H7 (cell line): Measurements from ENCODE around the gene FREY1. TPM values are rescaled to one million over a fixed set of nuclear protein-coding genes. Genes with fewer than 3 reads are reported as not detected.

Experiments
- DNase-seq: peaks from one replicate; pipeline ENCODE4 v3.0.0; 2012
- H3K27me3 ChIP-seq: 2 replicates; pipeline ENCODE4 v1.6.0; 2011; ENCODE audit warnings: mild to moderate bottlenecking, low read length; ENCODE audit not compliant: control insufficient read depth, insufficient read depth
- H3K36me3 ChIP-seq: replicated peaks from 2 replicates; pipeline ENCODE4 v1.5.1; 2011; ENCODE audit warnings: low read length; ENCODE audit not compliant: control insufficient read depth, insufficient read depth
- H3K4me3 ChIP-seq: 2 replicates; pipeline ENCODE4 v1.5.1; 2011; ENCODE audit warnings: low read depth, mild to moderate bottlenecking, control low read depth, low read length, moderate library complexity; ENCODE audit not compliant: insufficient read depth
- total RNA-seq: library from RNA; depleted of rRNA; stranded (reverse); fragments of >200 nt; shearing (Covaris generic); gene quantifications from 2 replicates; pipeline ENCODE4 v1.2.3, GENCODE V29; 2014; rRNA removed

Gene FREY1
- total RNA-seq, 1 experiment from 2014 or later = 0.35 TPM

- Histone ChIP-seq H3K36me3 (peaks cover 19% of the 10 kb centered on the region), H3K27me3 (no peaks in the 10 kb centered on the region), H3K4me3 (no peak overlapping the region)
- no peak for DNase-seq
These were observed 46.7 kb downstream of the FREY1 start for GRCh38 chr11:45860348-45860747.

GRCh38 chr11:45859661-45860140, 47.4 kb downstream of the FREY1 start:
- no peaks in the 10 kb centered on the region for H3K27me3 ChIP-seq
- H3K36me3 ChIP-seq = peaks cover 19% of the 10 kb centered on the region
- H3K4me3 ChIP-seq = no peak overlapping the region
- DNase-seq = peak; percentile 87

GRCh38 chr11:45858751-45859398, 48.2 kb downstream of the FREY1 start:
- DNase-seq = no peak
- no peaks in the 10 kb centered on the region for H3K27me3 ChIP-seq
- H3K4me3 ChIP-seq = no peak overlapping the region
- peaks cover 18% of the 10 kb centered on the region for H3K36me3 ChIP-seq

GRCh38 chr11:45857961-45858474, 49.1 kb downstream of the FREY1 start:
- H3K36me3 ChIP-seq = peaks cover 15% of the 10 kb centered on the region
- no peaks in the 10 kb centered on the region for H3K27me3 ChIP-seq
- DNase-seq = no peak
- H3K4me3 ChIP-seq = no peak overlapping the region

Other genes starting within 250 kb of the FREY1 start
- gene CHST1, start 241.6 kb downstream of the FREY1 start, total RNA-seq = 0.87 and 0.89 TPM in 2 replicates
- gene SLC35C1, start 102.1 kb downstream of the FREY1 start, total RNA-seq = 3.9 and 5.8 TPM in 2 replicates
- 16.0 and 24.1 TPM in 2 replicates for gene CRY2, start 59.8 kb downstream of the FREY1 start, total RNA-seq
- 10.4 and 15.3 TPM in 2 replicates for gene MAPK8IP1, start 21.6 kb downstream of the FREY1 start, total RNA-seq
- gene PEX16, start 10.6 kb upstream of the FREY1 start, total RNA-seq = 39.9 and 43.7 TPM in 2 replicates
- gene LARGE2, start 15.4 kb upstream of the FREY1 start, total RNA-seq = 36.6 and 38.6 TPM in 2 replicates
- gene PHF21A, start 214.2 kb upstream of the FREY1 start, total RNA-seq = 10.1 and 17.6 TPM in 2 replicates